Peyer's patch (tissue), 4 donors: ENCODE results near the gene PXK.

Experiments used
- CTCF ChIP-seq, 6 experiments: fragments of 450-650 bp in 4 of 6; fragments of 200-600 bp in 2 of 6; sonication (generic) in 1 of 6; IDR thresholded peaks; one replicate each; pipeline ENCODE4 v1.5.1; 2017 to 2019; ENCODE audit warnings: antibody characterized with exemption in 6 of 6, mild to moderate bottlenecking in 3 of 6, moderate library complexity in 1 of 6
- POLR2A ChIP-seq, 2 donors: fragments of 450-650 bp; IDR thresholded peaks; one replicate each; pipeline ENCODE4 v1.5.1; 2017; ENCODE audit warnings: antibody characterized with exemption in 2 of 2, mild to moderate bottlenecking in 2 of 2, moderate library complexity in 2 of 2

GRCh38 chr3:58298190-58298589 is 34.5 kb upstream of the PXK start:
- TF ChIP-seq CTCF (IDR thresholded peaks at IDR 0.05): no peak
- no peak for TF ChIP-seq POLR2A (IDR thresholded peaks at IDR 0.05)
